Stimulated activated CD8-positive, alpha-beta memory T cell treated with anti-CD3 and anti-CD28 coated beads, Interleukin-4, amount 100 ng/mL, for 24 hours (primary cell): ENCODE measurements around the gene CPA1.
A peak's percentile ranks its signal among the peaks of the same experiment; 100 is the strongest.
"Not testable (repeated sequence)": the region's sequence is repeated elsewhere in the genome, so short reads cannot be mapped to it uniquely, and the experiment has no call there.

ENCODE experiments used
- DNase-seq: peaks from one replicate; pipeline ENCODE4 v3.0.0-alpha.2; 2020; ENCODE audit warnings: low read depth

Gene CPA1

DNA sequence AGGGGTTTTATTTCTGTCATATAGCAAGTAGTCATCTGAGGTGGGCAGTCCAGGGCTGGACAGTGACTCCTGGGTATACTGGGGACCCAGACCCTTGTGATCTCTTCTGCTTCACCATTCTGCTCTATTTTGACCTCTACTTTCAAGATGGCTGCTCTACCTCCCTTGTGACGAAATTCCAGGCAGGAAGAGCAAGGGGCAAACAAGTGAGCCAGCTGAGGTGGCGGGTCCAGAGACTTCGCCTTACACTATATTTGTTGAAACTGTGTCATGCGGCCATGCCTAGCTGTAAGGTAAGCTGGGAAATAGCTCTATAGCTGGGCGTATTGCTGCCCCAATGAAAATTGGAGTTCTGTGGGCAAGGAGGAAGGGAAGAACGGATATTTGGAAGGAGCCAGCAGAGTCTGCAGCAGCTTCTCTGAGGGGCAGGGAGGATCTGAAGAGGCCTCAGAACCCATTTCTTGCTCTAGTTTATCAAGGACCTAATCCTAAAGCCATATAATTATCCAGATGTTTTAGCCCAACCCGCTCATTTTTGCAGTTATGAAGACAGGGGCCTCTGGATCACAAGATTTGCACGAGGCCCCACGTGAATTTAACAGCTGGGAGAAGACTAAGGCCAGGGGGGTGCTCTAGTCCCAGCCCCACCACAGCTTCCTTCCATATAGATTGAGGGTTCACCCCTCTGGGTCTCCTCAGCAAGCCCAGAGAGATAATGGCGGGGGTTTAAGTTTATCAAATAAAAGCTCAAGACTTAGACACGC is 7.7 kb upstream of the CPA1 start:
- DNase-seq, result no peak

DNA sequence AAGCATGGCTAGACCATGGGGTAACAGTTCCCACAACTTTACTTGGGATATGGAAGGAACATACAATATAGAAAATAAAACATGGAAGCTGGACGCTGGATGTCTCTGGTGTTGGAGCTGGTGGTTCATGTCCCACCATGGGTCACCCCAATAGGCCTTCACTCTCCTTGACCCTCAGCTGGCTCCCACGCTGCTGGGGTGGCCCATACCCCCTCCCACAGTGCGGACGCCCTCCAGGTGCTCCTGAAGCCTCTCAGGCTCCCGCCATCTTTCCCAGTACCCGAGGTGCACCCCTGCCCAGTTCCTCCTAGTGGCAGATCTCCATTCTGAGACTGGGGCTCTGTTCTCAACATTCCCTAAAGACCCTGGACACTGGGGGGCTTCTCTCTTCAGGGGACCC is 5.8 kb upstream of the CPA1 start:
- DNase-seq, result no peak

DNA sequence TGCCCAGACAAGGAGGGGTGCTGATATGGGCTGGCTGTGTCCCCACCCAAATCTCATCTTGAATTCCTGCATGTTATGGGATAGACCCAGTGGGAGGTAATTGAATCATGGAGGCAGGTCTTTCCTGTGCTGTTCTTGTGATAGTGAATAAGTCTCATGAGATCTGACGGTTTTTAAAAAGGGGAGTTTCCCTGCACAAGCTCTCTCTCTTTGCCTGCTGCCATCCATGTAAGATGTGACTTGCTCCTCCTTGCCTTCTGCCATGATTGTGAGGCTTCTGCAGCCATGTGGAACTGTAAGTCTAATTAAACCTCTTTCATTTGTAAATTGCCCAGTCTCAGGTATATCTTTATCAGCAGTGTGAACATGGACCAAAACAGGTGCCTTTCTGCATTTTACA is 3.8 kb upstream of the CPA1 start:
- DNase-seq, result not testable (repeated sequence)

DNA sequence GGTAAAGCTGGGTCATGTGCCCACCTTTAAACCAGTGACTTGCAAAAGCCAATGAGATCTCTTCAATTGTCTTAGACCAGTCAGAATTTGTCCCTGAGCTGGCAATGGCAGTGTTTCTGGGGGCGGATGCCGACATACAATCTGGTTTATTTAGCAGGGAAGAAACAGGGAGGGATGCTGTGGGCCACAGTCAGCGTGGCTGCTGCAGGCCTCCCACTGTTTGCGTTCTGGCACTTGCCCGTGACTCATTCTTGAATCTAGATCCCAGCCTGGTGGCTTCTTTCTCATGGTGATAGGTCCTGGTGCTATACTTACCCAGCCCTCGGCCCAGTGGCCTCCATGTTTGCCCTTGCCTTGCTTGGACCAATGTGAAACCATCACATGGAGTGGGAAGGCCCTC is 3.1 kb upstream of the CPA1 start:
- no peak for DNase-seq

DNA sequence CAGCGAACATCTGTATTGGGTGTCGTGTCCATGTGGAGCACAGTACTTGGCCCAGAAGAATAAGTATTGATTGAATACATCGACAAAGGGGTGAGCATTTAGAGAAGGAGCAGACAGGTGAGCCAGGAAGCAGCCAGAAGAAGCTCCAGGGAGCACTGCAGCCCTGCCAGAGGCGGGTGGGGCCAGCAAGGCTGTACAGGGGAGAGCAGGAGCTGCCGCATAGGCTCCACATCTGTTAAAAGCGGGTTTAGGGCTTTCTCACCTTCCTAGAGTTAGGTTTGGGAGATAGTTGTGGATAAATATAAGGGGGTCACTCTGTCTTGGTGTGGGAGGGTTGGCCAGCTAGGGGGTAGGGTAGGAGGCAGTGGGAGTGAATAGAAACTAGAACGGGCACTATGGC is 1.3 kb upstream of the CPA1 start:
- no peak for DNase-seq

DNA sequence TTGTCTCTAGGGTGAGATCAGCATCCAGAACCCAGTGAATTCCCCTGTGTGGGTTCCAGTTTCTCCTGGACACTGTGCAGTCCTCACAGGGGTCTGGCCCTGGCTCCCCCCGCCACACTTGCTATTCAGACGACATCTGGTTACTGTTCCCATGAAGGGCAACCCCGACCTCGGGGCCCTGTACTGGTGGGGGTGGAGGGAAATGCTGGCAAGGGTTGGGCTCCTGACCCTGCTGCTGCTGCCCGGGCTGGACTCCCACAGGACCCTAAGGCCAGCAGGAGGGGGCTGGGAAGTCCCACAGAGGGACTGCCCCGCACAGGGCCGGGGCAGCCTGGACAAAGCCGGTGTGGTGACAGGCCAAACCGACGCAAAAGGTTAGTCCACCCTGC is 768 bp upstream of the CPA1 start:
- DNase-seq, result no peak

DNA sequence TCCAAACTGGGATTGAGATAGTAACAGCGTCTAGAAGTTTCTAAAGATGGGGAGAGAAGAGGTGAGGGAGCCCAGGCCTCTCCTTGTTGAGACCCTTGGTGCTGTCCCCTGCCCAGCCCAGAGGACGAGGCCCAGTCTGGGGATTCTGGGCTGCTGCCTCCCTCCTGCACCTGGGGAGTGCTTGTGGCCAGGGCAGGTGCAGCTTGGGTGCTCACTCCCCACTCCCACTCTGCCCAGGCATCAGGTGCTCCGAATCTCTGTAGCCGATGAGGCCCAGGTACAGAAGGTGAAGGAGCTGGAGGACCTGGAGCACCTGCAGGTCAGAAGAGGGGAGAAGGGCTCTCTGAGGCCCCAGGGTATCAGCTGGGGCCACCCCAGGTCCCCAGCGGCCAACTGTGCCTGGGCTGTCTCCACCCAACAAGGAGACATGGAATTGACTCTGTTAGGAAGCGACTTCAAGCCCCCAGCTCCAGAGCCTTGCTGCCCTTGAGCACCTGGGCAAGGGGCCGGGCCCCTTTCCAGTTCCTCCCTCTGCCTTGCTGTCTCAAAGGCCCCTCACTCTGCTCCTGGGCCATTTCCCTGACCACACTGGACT is 664 bp downstream of the CPA1 start:
- no peak for DNase-seq

DNA sequence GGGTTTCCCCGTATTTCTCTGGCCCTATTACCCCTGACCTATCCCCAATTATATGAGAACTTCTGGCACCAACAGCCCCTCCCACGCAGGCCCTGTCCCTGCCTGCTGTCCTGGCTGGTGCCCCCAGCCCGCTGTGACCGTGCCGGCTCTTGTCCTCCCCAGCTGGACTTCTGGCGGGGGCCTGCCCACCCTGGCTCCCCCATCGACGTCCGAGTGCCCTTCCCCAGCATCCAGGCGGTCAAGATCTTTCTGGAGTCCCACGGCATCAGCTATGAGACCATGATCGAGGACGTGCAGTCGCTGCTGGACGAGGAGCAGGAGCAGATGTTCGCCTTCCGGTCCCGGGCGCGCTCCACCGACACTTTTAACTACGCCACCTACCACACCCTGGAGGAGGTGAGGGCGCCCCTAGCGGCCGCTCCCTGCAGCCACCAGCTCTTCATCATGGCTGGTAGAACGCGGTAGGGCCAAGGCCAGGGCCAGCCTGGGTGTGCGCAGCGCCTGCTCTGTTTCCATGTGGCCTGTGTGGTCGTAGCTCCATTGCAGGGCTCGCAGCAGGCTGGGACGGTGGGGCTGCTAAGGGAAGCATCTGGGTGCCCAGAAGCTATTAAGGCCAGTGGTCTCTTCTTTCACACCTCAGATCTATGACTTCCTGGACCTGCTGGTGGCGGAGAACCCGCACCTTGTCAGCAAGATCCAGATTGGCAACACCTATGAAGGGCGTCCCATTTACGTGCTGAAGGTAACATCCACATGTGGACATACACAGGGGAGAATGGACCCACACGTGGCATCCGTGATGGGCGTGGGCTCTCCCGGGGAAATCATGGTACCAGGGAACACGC is 1.4 kb downstream of the CPA1 start:
- no peak for DNase-seq

DNA sequence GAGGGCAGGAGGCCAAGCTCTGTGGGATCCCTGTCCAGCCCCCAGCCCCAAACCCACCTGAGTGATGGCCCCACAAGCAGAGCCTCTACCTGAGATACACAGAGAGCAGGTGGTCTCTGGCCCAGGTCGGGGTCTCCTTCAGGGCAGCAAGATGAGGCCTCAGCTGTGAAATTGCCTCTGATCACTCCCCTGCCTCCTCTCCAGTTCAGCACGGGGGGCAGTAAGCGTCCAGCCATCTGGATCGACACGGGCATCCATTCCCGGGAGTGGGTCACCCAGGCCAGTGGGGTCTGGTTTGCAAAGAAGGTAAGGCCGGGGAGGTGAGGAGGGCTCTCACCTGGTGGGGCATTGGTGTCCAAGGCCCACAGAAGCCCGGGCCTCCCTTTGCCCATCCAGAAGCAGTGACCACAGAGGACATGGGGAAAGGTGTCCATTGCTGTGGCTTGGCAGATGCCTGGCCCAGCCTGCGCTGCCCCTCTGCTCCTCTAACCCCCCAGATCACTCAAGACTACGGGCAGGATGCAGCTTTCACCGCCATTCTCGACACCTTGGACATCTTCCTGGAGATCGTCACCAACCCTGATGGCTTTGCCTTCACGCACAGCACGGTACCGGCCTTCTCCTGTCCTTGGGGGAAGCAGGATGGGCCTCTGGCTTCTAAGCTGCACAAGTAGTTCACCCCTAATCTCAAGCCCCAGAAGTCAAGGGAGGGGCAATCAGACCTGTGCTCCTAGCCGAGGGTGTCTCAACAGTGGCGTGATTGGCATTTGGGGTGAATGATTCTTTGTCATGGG is 3.1 kb downstream of the CPA1 start:
- DNase-seq, result no peak

DNA sequence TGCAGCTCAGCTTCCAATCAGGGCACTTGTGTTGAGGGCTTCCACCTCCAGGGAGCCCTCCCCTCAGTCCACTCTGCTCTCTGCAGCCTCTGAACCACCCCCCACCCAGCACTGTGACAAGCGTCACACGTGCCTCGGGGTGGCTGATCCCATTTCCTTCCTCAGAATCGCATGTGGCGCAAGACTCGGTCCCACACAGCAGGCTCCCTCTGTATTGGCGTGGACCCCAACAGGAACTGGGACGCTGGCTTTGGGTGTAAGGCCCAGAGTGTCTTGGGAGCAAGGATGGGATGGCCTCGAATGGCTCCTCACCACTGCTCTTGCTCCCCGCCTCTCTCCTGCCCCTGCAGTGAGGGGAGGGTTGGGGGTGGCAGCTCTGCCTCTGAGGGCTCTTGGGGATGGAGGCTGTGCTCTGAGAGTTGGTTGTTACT is 4.1 kb downstream of the CPA1 start:
- no peak for DNase-seq

DNA sequence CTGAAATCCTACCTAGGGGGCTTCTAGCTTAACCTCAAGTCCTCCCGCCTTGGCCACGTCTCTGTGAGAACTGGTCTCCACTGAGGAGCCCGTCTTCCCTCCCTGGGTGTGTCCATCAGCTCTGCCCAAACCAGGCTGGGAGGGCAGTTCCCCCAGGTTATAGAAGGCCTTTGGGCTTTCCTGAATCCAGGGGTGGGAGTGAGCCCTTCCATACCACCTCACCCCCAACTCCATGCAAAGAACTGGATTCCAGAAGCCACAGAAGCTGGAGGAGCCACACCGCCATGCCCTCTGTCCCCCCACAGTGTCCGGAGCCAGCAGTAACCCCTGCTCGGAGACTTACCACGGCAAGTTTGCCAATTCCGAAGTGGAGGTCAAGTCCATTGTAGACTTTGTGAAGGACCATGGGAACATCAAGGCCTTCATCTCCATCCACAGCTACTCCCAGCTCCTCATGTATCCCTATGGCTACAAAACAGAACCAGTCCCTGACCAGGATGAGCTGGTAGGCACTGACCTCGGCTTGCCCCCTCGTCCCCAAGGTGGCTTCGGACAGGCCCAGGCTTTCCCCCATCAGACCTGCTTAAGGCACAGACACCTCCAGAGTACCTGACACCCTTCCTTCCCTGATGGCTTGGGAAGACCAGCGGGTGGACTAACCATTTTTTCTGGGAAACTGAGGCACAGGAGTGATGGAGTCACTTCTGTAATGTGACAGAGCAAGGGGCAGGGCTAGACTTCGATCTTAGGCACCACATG is 4.7 kb downstream of the CPA1 start:
- no peak for DNase-seq

DNA sequence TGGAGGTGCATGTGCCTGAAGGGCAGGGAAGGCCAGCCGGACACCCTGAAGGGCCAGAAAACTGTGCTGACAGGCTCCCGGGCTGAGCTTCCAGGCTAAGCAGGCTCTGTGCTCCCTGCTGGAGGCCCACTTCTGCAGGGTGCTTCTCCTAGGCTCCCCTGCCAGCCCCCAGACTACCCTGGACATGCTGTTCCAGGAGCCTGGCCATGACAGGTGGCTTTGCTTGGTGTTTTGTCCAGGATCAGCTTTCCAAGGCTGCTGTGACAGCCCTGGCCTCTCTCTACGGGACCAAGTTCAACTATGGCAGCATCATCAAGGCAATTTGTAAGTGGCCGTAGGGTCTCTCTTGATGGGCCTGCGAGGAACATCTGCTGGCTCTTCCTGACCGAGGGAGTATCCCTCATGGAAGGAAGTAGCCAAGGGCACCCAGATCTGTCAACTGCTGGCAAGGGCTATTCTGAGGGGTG is 5.3 kb downstream of the CPA1 start:
- no peak for DNase-seq

DNA sequence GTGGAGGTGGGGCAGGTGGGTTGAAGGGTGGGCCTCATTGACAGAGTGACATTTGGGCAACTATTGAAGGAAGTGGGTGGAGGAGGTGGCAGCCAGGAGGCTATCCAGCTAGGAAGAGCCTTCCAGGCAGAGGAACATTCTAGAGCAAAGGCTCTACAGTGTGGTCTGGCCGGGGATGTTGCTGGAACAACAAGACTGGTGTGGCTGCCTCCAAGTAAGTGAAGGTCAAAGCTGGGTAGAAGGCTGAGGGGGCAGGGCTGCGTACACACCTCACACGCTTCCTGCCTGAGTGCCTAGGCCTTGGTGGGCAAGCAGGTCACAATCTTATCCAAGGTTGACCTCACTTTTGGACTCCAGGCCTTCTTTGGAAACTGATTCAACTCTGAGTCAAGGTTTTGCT is 6.6 kb downstream of the CPA1 start:
- DNase-seq, result no peak

DNA sequence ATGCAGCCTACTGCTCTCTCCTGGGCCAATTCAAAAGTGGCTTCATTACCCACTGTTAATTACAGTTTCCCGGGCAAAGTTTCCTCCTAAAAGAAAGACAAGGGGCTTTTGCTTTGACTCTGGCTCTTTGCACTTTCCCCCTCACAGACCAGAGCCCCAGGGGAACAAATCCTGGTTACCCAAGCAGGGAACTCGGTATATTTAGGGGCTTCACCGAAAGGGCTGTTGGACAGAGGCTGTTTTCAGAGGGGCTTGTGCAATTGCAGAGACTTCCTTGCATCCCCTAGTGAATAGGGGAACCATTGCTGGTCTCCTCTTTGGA is 7.0 kb downstream of the CPA1 start:
- DNase-seq, result no peak

DNA sequence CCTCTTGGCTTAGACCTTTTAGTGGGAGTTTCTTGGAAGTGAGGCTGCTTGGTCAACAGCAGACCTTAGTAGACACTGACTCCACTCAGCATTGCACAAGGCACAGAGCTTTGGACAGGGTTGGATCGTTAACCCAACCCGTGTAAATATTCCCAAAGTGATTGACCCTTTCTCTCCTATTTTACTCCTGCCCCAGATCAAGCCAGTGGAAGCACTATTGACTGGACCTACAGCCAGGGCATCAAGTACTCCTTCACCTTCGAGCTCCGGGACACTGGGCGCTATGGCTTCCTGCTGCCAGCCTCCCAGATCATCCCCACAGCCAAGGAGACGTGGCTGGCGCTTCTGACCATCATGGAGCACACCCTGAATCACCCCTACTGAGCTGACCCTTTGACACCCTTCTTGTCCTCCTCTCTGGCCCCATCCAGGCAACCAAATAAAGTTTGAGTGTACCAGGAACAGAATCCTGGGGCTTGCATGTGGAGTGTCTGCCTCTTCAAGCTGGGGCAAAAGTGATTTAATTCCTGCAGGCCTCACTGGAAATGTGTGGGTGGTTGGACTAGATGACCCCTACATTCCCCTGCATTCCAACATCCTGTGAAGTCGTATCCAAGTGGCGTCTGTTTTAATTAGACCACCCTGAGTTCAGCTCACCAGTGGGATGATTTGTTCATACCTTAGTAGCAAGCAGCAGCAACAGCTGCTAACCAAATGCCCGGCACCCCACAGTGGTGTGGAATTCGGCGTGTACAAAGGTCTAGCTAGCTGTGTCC is 7.5 kb downstream of the CPA1 start:
- no peak for DNase-seq

DNA sequence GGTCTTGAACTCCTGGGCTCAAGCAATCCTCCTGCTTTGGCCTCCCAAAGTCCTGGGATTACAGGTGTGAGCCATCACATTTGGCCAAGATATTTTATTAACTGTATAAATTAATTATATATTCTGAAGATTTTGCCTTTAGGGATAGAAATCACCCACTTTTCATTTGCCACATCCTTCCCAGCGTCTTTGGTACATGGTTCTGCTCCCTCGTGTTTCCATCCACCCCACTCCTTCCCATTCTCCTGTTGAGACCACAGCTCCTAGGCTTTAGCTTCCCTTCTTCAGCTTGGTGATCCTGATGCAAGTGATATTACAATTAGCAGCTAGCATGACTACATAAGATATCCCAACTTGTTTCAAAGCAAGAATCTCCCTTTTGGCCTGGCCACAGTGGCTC is 8.4 kb downstream of the CPA1 start:
- DNase-seq, result no peak

DNA sequence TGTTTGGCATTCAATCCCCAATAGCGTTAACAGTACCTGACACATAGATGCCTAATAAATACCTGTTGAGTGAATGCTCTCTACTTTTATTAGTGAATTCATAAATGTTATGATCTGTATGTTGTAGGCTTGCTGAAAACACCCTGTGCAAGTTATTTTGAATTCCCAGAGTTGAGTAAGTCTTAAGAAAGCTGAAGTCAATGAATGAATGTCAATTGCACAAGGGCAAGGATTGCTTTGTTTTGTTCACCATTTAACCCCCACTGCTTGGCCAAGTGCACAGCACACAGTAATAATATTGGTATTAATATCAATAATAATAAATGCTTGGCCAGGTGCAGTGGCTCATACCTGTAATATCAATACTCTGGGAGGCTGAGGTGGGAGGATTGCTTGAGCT is 10.2 kb downstream of the CPA1 start:
- no peak for DNase-seq

DNA sequence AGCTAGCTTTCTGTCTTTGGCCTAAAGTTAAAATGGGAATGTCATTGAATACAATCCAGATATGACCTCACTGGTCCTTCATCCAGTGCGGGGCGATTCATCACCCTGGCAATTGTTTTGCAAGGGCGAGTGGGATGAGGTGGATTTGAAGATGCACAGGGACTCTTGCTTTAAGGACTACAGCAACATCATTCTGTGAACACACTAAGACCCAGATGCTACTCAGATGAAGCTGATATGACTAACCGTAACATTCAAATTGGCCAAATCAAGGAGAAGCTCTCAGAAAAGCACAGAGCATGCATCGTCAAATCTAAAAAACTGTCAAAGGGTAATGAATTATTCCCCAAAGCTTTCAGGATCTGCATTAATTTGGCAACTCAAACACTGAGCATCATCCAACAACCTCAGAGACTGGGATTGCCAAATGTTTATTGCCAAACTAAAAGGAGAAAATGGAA is 12.8 kb downstream of the CPA1 start:
- no peak for DNase-seq

DNA sequence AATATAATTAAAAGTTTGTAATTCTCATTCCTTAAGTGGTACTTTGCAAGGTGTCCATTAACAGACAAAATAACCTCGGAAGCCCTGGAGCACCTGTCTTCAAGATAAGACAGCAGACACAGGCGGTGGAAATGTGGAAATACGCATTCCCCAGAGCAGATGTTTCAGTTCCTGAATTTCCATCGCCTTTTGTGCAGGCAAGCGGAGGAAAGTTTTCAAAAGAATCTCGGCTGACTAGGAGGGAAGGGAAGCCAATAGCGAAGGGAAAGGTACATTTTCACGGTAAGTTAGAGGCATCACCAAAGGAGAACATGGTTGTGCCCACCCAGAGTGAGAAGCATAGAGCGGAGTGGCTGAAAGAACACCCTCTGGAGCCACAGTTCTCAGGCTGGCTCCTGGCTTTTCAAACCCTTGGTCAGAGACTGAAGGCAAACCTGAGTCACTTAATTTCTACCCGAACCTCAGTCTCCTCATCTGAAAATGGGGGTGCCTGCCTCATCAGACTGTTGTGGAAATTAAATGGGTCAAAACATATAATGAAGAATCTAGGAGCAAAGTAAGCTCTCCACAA is 13.6 kb downstream of the CPA1 start:
- no peak for DNase-seq

DNA sequence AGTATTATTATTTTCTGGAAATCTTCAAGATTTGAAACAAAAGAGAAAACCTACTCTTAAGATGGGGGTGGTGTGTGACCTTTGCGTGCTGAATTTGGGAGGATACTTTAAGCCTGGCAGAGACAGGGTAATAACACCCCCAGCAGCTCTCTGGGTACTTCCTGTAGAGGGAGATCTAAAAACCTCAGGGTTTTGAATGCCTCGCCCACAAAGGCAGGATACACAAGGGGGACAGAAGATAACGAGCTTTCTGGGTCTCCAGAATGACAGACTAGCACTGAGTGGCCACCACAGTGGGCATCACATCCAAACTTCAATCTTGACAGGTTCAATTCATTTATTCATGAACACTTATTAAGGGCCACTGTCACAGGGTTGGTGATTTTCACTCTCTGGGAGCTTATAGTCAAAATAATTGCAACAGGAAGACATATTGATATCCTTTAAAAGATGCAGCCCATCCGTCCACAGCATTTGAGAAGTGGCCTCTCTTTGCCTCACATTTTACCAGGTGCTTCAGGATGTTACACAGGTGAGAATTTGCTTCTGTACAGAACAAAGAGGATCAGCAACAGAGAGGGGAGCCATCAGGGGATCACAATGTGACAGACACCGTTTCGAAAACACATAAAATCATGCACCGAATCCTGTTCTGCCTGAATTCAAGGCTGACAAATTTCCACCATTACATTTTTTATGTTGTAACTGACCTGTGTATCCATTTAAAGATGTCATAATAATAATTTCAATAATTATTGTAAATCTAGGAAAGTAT is 14.3 kb downstream of the CPA1 start:
- DNase-seq, result peak; percentile 6
